Gastrocnemius medialis (tissue), 4 donors: Measurements from ENCODE around the gene ALCAM.

Experiments
- CTCF ChIP-seq, 5 experiments: fragments of 450-650 bp in 3 of 5; fragments of 200-600 bp in 2 of 5; sonication (generic) in 2 of 5; IDR thresholded peaks in 4 of 5; conservative IDR thresholded peaks in 1 of 5; 1 replicate in 4 of 5; 2 replicates in 1 of 5; pipeline ENCODE4 v1.5.1; 2016 to 2019; ENCODE audit warnings: antibody characterized with exemption in 5 of 5, mild to moderate bottlenecking in 3 of 5, moderate library complexity in 3 of 5
- POLR2A ChIP-seq, 2 donors: fragments of 450-650 bp; IDR thresholded peaks; one replicate each; pipeline ENCODE4 v1.6.1; 2017; ENCODE audit warnings: antibody characterized with exemption in 2 of 2, mild to moderate bottlenecking in 2 of 2, moderate library complexity in 2 of 2

GRCh38 chr3:105499961-105500360 lies 133.3 kb downstream of the ALCAM start:
- TF ChIP-seq CTCF (IDR thresholded peaks at IDR 0.05 in 4 of 5, conservative IDR thresholded peaks at IDR 0.05 in 1 of 5) (no peak), POLR2A (IDR thresholded peaks at IDR 0.05) (no peak)
